K562 treated with DMSO at 1 percent for 24 hours (cell line): Measurements from ENCODE around the gene RBM28. TPM values are rescaled to one million over a fixed set of nuclear protein-coding genes. Genes with fewer than 3 reads are reported as not detected.

Experiments
- total RNA-seq: library from RNA; unstranded; fragments of 300-600 nt; gene quantifications from 2 replicates; pipeline ENCODE4 v1.2.3, GENCODE V29; 2022; ENCODE audit warnings: low read depth; ENCODE audit not compliant: insufficient read depth

RBM28 gene
- total RNA-seq, result 26.2 and 29.7 TPM in 2 replicates

GRCh38 chr7:128343554-128344430, at the start of gene RBM28:
RBM28 (minus strand) TSS chr7:128343908; CDS start chr7:128343793, 115 bp downstream.

GRCh38 chr7:128361411-128362379, 18.0 kb upstream of the RBM28 start, which contains the start of gene PRRT4:
PRRT4 (minus strand) TSS chr7:128361690.

Other genes with a start within 250 kb of the RBM28 start
- gene LEP, start 102.6 kb downstream of the RBM28 start, total RNA-seq, result not detected in 2 replicates
- gene PRRT4, start 17.8 kb upstream of the RBM28 start, total RNA-seq, result not detected in 2 replicates
- gene IMPDH1, start 66.1 kb upstream of the RBM28 start, total RNA-seq, result 80.5 and 88.7 TPM in 2 replicates
- gene HILPDA, start 112.0 kb upstream of the RBM28 start, total RNA-seq, result 16.4 and 18.7 TPM in 2 replicates
- gene METTL2B, start 132.8 kb upstream of the RBM28 start, total RNA-seq, result 20.3 and 23.4 TPM in 2 replicates